ES-I3 (cell line): ENCODE results near the gene EEF1A2.

ENCODE experiments used
- H3K36me3 ChIP-seq: 2 replicates; pipeline ENCODE4 v1.6.1; 2013; ENCODE audit warnings: mild to moderate bottlenecking, low read length, control low read depth, moderate library complexity; ENCODE audit not compliant: insufficient read depth
- H3K4me1 ChIP-seq: 2 replicates; pipeline ENCODE4 v1.6.1; 2013; ENCODE audit warnings: mild to moderate bottlenecking, control low read depth, low read length; ENCODE audit not compliant: insufficient read depth
- H3K9ac ChIP-seq: 2 replicates; pipeline ENCODE4 v1.6.1; 2013; ENCODE audit warnings: low read depth, mild to moderate bottlenecking, low read length, moderate library complexity
- H3K9me3 ChIP-seq: 2 replicates; pipeline ENCODE4 v1.6.1; 2013; ENCODE audit warnings: mild to moderate bottlenecking, low read length, moderate library complexity; ENCODE audit not compliant: control insufficient read depth, insufficient read depth

The EEF1A2 gene

GRCh38 chr20:63498960-63499337, at the start of gene EEF1A2:
Gene EEF1A2, minus strand, starts transcription at chr20:63499083. Its CDS starts 1,320 bp downstream, at chr20:63497763.
- no peaks in the 10 kb centered on the region for H3K9me3 ChIP-seq
- H3K4me1 ChIP-seq = no peaks in the 10 kb centered on the region
- H3K9ac ChIP-seq = peak within 1 kb of the TSS; percentile 63
- H3K36me3 ChIP-seq = no peaks in the 10 kb centered on the region

- Histone ChIP-seq H3K36me3 (no peaks in the 10 kb centered on the region), H3K9ac (no peak overlapping the region), H3K9me3 (no peaks in the 10 kb centered on the region), H3K4me1 (peaks cover 23% of the 10 kb centered on the region; the same call in 1 of the 2 replicates)
Measured at GRCh38 chr20:63548542-63548941, 49.7 kb upstream of the EEF1A2 start.

GRCh38 chr20:63547725-63548480, 49.0 kb upstream of the EEF1A2 start, which contains the start of gene SRMS:
Gene SRMS, minus strand, starts transcription at chr20:63547749. Its CDS starts 286 bp downstream, at chr20:63547463.
- Histone ChIP-seq H3K9me3 (no peaks in the 10 kb centered on the region), H3K9ac (no peak within 1 kb of the TSS), H3K36me3 (no peaks in the 10 kb centered on the region), H3K4me1 (peaks cover 21% of the 10 kb centered on the region; the same call in 1 of the 2 replicates)

- Histone ChIP-seq H3K36me3 (no peaks in the 10 kb centered on the region), H3K4me1 (peaks cover 16% of the 10 kb centered on the region; the same call in 1 of the 2 replicates), H3K9ac (no peak overlapping the region), H3K9me3 (no peaks in the 10 kb centered on the region)
Measured at GRCh38 chr20:63546956-63547724, 48.3 kb upstream of the EEF1A2 start.

- Histone ChIP-seq H3K4me1 (peaks cover 16% of the 10 kb centered on the region; the same call in 1 of the 2 replicates), H3K36me3 (no peaks in the 10 kb centered on the region), H3K9me3 (no peaks in the 10 kb centered on the region), H3K9ac (no peak overlapping the region)
Measured at GRCh38 chr20:63546256-63546955, 47.5 kb upstream of the EEF1A2 start.

- H3K4me1 ChIP-seq = peaks cover 16% of the 10 kb centered on the region; the same call in 1 of the 2 replicates
- H3K9me3 ChIP-seq = no peaks in the 10 kb centered on the region
- H3K9ac ChIP-seq = no peak overlapping the region
- H3K36me3 ChIP-seq = no peaks in the 10 kb centered on the region
Measured at GRCh38 chr20:63545814-63546213, 46.9 kb upstream of the EEF1A2 start.

- H3K4me1 ChIP-seq = peaks cover 16% of the 10 kb centered on the region; the same call in 1 of the 2 replicates
- H3K9ac ChIP-seq = no peak overlapping the region
- H3K36me3 ChIP-seq = no peaks in the 10 kb centered on the region
- H3K9me3 ChIP-seq = no peaks in the 10 kb centered on the region
Measured at GRCh38 chr20:63544958-63545516, 46.2 kb upstream of the EEF1A2 start.

- Histone ChIP-seq H3K4me1 (peaks cover 13% of the 10 kb centered on the region; the same call in 1 of the 2 replicates), H3K9me3 (no peaks in the 10 kb centered on the region), H3K9ac (no peak overlapping the region), H3K36me3 (no peaks in the 10 kb centered on the region)
Measured at GRCh38 chr20:63544241-63544957, 45.5 kb upstream of the EEF1A2 start.

- H3K9ac ChIP-seq = no peak overlapping the region
- no peaks in the 10 kb centered on the region for H3K36me3 ChIP-seq
- no peaks in the 10 kb centered on the region for H3K9me3 ChIP-seq
- peaks cover 11% of the 10 kb centered on the region; the same call in 1 of the 2 replicates for H3K4me1 ChIP-seq
Measured at GRCh38 chr20:63543733-63544132, 44.9 kb upstream of the EEF1A2 start.

- H3K36me3 ChIP-seq = no peaks in the 10 kb centered on the region
- no peaks in the 10 kb centered on the region for H3K9me3 ChIP-seq
- H3K4me1 ChIP-seq = peaks cover 5% of the 10 kb centered on the region; the same call in 1 of the 2 replicates
- no peak overlapping the region for H3K9ac ChIP-seq
Measured at GRCh38 chr20:63543131-63543530, 44.2 kb upstream of the EEF1A2 start.

- no peak overlapping the region for H3K9ac ChIP-seq
- no peaks in the 10 kb centered on the region for H3K9me3 ChIP-seq
- peaks cover under 1% of the 10 kb centered on the region; the same call in 1 of the 2 replicates for H3K4me1 ChIP-seq
- H3K36me3 ChIP-seq = no peaks in the 10 kb centered on the region
Measured at GRCh38 chr20:63542696-63543095, 43.8 kb upstream of the EEF1A2 start.

- no peaks in the 10 kb centered on the region for H3K9me3 ChIP-seq
- no peaks in the 10 kb centered on the region; the same call in 1 of the 2 replicates for H3K4me1 ChIP-seq
- no peak overlapping the region for H3K9ac ChIP-seq
- H3K36me3 ChIP-seq = no peaks in the 10 kb centered on the region
Measured at GRCh38 chr20:63542031-63542559, 43.2 kb upstream of the EEF1A2 start.

- Histone ChIP-seq H3K4me1 (no peaks in the 10 kb centered on the region; the same call in 1 of the 2 replicates), H3K36me3 (no peaks in the 10 kb centered on the region), H3K9me3 (no peaks in the 10 kb centered on the region), H3K9ac (no peak overlapping the region)
Measured at GRCh38 chr20:63541371-63541770, 42.5 kb upstream of the EEF1A2 start.
